Activated effector memory CD4-positive, alpha-beta T cell treated with Interleukin-2 at 50 U/mL for 16 hours (primary cell): ENCODE results near the gene LLGL1.

Experiments
- DNase-seq: peaks from one replicate; pipeline ENCODE4 v3.0.0-alpha.2; 2020

The LLGL1 gene

DNA sequence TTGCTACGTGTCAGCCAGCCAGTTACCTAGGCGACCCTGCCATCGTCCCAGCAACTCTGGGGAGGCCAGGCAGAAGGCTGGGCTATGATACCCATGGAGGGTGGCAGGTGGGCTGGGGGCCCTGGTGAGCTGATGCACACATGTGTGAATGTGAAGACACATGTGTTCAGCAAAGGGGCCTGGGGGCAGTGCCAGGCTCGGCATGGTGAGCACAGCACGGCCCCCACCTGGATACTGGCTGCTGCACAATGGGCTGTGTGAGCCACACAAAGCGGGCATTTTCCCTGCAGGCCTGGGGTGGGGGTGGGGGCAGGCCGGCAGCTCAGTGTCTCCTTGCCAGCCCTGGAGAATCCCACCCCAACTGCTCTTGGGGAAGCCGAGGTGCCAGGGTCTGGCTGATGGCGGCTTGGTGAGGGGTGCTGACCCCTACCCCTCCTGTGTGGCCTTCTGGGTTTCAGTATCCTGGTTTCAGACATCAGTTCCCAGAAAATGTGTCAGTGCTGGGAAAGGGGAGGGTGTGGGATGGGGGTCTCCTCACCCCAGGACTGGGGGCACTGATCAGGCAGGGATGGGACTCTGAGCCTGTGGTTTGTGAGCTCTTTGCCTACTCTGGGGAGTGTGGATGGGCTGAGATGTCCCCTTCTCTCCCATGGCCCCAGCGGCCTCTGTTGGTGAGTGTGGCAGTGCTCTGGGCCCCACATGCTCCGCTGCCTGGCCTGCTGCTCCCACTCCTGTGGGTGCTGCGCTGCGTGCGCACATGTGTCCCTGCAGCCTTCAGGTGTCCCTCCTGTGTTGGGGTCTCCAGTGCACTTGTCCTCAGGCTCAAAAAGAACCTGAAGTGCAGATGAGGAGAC lies 5.1 kb downstream of the LLGL1 start:
- DNase-seq: no peak

DNA sequence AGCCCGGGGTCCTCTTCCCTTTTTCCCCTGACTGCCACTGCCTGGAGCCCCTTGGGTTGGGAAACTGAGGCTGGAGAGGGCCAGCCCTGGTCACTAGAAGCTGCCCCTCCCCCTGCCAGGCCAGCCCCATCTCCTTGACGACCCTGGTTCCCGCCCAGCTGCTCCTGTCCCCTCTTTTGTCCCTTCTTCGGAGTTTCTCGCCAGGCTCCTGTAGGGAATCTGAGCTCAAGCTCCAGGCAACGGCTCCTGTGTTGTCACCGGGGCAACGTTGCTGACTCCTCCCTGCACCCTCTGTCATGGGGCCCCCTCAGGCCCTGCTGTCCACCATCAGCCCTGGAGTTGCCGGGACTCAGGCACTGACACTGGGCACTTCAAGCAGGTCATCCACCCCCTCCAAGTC lies 5.7 kb downstream of the LLGL1 start:
- no peak for DNase-seq

DNA sequence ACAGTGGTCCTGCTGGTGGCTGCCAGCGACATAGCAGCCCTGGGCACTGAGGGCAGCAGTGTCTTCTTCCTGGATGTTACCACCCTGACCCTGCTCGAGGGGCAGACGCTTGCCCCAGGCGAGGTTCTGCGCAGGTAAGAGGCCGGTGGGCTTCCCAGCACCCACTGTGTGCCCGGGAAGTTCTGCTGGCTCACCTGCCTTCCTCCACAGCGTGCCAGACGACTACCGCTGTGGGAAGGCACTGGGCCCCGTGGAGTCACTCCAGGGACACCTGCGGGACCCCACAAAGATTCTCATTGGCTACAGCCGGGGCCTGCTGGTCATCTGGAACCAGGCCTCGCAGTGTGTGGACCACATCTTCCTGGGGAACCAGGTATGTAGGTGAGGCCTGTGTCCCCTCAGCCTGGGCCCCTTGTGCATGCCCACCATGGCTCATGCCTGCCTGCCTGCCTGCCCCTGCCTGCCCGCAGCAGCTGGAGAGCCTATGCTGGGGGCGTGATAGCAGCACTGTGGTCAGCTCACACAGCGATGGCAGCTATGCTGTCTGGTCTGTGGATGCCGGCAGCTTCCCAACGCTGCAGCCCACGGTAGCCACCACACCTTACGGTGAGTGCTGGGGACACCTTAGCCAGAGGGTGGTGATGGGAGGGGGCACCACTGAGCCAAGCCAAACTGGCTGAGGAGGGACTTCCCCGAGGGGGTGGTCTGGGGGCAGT lies 8.5 kb downstream of the LLGL1 start:
- DNase-seq: no peak

DNA sequence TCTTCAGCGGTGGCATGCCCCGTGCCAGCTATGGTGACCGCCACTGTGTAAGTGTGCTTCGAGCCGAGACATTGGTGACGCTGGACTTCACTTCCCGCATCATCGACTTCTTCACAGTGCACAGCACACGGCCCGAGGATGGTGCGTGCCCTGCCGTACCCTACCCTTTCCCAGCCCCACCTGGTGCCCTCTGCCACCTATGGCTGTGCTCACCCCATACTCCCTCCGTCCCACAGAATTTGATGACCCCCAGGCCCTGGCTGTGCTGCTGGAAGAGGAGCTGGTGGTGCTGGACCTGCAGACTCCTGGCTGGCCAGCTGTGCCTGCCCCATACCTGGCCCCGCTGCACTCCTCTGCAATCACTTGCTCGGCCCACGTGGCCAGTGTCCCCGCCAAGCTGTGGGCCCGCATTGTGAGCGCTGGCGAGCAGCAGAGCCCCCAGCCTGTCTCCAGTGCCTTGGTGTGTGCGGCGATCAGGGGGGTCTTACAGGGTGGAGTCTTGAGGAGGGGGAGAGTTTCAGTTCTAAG lies 9.5 kb downstream of the LLGL1 start:
- no peak for DNase-seq

DNA sequence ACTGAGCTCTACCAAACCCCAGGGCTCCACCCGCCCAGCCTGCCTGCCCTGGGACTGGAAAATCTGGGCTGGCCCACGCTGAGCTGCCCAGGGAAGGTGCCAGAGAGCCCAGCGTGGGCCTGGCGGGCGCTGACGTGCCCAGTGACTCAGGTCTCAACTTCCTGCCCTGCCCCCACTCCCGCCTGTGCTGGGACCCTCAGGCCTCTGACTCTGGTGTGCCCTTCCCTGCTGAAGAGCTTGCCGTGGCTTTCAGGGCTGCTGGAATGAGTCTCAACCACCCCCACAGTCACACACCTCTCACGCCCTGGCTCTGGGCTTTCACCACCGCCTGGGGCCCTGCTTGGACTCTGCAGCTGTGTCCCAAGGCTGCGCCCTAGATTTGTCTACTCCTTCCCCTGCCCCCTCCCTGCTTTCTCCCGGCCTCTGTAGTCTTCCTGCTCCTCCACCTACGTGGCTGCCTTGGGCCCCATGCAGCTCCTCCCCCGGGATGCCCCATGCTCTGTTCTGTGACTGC lies 10.4 kb downstream of the LLGL1 start:
- no peak for DNase-seq

DNA sequence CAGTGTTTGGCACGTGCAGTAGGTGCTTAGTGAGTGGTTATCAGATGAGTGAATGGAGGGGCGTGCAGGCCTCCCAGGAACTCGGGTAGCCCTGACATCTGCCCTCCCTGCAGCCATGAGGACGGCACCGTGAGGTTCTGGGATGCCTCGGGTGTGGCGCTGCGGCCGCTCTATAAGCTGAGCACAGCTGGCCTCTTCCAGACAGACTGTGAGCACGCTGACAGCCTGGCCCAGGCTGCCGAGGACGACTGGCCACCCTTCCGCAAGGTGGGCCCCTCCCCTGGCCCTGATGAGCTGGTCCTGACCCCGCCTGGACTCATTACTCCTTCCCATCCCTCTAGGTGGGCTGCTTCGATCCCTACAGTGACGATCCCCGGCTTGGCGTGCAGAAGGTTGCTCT lies 11.1 kb downstream of the LLGL1 start:
- DNase-seq: no peak

DNA sequence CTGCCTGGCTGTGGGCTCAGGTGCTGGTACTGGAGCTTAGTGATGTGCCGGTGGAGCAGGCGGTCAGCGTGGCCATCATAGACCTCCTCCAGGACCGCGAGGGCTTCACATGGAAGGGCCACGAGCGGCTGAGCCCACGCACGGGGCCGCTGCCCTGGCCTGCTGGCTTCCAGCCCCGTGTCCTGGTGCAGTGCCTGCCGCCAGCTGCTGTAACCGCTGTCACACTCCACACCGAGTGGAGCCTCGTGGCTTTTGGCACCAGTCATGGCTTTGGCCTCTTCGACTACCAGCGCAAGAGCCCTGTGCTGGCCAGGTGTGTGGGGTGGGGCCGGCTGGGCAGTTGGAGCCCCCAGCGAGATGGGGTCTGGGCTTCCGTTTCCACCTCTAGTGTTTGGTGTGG lies 12.0 kb downstream of the LLGL1 start:
- no peak for DNase-seq

DNA sequence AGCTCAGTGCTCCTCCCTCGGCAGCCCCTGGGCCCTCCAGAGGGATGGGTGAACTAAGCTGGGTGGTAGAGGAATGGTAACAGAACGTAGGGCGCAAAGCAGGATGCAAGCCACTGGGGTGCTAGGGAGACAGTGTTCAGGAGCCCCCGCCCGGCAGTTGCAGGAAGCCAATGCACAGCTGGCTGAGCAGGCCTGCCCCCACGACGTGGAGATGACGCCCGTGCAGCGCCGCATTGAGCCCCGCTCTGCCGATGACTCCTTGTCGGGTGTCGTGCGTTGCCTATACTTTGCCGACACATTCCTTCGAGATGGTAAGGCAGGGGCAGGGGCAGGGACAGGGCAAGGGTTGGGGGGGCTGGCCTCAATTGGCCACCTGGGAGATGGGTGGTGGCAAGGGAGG lies 12.9 kb downstream of the LLGL1 start:
- DNase-seq: no peak

DNA sequence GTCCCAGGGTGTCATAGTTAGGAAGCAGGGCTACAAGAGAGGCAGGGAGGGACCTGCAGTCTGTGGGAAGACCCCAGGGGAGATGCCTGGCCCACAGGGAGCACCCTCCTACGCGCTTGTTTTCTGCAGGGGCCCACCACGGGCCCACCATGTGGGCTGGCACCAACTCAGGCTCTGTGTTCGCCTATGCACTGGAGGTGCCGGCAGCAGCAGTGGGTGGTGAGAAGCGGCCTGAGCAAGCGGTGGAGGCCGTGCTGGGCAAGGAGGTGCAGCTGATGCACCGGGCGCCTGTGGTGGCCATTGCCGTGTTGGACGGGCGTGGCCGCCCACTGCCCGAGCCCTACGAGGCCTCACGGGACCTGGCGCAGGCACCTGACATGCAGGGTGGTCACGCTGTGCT lies 15.0 kb downstream of the LLGL1 start:
- DNase-seq: no peak

DNA sequence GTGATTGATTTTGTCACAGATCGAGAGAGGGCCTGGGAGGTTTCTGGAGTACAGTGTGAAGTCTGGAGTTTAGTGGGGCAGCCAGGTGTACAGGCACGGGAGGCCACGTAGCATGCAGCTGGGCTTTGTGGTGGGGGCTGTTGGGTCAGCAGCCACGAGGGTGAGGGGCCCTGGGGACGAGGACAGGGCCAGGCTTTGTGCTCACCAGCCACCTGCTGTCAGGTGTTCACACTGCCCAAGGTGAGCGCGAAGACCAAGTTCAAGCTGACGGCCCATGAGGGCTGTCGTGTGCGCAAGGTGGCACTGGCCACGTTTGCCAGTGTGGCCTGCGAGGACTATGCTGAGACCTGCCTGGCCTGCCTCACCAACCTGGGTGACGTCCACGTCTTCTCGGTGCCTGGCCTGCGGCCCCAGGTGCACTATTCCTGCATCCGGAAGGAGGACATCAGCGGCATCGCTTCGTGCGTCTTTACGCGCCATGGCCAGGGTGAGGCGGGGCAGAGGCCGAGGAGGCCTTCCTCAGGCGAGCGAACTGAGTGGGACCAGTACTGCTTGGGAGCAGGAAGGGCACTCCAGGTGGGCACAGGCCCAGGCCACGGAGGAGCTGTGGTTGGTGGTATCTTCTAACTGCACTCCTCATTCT lies 15.9 kb downstream of the LLGL1 start:
- DNase-seq: no peak

DNA sequence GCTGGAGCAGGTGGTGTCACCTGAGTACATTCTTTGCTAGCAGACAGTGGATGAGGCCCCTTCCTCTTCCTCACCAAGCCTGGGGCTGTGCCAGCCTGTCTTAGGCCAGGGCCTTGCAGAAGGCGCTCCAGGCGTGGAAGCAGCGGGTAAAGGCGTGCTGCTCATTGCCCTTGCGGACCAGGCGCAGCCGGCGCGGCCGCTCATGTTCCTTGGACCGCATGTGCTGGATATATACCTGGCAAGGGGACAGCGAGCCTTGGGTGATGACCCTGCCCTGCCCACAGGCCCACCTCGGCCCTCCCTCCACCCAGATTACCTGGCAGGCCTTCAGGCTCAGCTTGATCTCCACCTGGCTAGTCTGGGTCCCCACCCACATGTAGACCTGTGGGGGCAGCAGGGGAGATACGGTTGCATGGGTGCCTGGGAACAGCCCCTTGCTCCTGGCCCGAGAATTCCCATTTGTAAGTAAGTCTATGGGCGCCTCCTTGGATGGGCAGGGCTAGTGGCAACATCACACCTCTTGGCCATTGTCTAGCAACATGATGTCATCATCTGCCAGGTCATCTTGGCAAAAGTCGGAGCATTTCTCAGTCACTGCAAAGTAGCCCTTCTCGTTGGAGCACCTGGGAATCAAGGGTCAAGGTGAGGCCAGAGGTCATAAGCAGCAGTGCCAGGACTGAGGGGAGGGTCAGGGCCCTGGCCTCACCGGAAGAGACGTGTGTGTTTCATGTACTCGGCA lies 19.8 kb downstream of the LLGL1 start:
- no peak for DNase-seq

DNA sequence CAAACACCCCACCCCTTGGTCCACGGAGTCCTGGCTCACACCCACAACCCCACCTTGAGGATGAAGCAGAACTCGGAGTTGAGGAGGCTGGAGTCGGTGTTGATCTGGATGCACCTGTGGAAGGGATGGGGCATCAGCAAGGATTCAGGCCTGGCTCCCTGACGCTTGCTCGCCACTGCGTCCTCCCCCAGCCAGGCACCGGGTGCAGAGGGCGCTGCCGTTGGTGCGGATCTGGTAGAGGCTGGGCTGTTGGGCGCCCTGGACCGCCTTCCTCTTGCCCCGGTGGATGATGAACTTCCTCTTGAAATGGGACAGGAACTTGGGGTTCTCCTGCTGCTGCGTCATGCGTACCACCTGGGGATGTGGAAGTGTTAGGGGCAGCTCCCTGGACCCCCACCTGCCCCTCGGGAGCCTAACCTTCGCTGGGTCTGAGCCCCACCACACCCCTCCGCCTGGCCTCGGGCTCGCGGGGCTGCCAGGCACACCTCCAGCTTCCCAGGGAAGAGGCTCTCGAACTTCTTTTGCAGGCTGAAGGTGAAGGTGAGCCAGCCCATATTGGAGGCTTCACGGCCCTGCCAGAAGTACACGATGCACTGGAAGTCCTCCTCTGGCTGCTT lies 20.8 kb downstream of the LLGL1 start:
- no peak for DNase-seq

DNA sequence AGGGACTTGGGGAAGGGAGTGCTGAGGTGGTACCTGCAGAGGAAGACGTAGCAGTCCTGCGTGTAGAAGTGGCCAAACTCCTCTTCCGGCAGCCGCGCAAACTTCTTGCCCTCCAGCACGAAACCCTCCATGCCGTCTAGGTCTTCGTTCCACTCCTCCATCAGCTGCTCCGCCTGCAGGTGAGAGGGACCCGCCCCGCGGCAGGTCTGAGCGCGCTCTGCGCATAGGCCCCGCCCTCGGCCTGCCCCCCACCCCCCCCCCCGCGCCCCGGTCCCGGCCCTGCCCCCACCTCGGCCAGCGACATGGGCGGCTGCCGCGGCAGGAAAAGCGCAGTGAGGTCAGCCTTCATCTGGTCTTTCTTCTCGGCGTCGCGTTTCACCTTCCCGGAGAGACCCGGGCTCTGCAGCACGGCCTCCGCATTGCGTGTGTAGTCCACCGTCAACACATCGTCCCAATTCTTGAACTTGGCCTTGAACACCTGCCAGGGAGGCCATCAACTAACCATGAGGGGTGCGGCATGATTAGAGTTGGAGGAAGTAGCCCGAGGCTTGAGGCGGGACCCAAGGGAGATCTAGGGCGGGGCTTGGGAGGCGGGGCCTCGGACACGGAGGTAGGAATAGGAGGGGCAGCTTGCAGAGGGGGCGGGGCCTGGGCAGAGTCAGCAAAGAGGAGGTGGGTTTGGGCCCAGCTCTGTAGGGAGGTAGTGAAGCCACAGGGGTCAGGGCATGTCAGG lies 21.6 kb downstream of the LLGL1 start:
- no peak for DNase-seq

DNA sequence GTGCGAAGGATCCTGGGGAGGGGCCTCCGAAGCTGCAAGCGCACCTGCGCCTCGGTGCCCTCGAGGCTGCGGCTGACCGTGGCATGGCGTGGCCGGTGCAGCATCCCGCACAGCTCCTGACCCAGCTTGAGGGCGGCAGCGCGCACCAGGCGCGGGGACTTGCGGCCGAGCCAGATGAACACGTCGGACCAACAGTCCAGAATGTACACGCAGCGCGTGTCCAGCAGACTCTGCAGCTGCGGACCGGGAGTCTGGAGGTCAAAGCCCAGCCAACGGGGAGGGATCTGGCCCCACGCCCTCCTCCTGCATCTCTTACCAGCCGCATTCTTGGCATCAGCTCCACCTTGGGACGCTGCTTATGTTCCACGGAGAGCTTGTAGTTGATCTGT lies 22.2 kb downstream of the LLGL1 start:
- no peak for DNase-seq

DNA sequence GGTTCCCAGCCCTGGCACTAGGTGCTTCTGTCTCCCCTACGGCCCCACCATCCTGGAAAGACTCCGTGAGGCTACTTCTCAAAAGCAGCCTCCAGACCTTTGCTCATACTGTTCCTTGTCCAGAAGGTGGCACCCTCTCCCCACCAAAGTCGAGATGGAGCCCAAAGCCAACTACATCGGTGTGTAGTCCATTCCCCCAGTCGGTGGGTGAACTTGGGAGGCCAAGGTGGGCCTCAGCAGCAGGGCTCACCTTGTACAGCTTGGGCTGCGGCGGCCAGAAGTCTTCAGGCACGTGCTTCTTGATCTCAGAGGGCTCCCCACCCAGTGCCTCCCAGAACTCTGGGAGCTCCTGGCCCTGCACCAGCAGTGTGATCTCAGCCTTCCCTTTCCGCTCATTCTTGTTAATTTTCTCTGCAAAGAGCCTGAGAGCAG lies 22.9 kb downstream of the LLGL1 start:
- peak; percentile 38 for DNase-seq

DNA sequence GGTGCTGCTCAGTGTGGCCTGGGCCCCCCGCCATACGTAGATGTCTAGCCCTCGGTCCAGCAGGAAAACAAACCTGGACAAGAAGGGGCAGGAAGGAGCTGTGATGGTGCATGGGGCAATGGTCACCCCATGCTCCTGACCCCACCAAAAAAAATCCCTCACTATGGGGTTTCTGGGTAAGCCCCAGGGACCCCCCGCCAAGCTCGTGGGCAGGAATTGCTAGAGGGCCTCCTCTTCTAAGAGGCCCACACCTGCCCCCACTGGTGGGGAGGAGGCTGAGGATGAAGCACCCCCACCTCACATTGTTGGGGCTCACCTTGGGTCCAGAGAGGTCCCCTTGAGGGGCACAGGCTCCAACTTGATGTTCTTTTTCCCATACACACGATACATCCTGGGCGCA lies 23.4 kb downstream of the LLGL1 start:
- DNase-seq: no peak

DNA sequence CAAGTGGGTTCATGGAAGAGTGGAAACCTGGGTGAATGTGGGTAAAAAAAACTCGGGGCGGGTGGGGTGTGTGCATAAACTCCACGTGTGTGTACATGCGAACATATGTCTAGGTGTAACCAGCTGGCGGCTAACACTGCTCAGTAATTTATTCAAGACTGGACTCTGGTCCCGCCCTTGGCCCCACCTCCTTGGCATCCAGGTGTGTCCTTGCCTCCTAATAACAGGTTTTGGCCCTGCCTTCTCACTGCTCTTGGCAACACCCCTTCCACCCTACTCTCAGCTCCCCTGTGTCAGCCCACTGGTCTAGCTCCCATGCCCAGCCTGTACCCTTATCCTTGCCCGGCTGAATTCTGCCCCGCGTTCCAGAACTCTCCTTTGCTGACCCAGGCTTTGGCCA lies 24.8 kb downstream of the LLGL1 start:
- DNase-seq: no peak

DNA sequence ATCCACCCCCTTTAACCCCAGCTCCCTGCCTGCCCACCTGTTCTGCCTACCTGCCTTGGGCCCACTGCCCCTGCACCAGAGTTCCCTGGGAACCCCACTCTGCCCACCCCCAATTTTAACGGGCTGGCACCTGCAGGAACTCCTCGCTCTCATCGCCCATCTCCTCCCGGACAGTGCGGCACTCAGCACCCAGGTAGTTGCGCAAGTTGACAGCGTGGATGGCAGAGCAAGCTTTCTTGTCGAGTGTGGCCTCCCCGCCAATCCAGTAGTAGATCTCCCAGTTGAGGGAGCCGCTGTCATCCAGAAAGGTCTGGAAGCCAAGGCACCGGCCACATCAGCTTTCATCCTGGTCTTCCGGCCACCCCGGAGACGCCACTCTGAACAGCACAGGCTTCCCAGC lies 25.3 kb downstream of the LLGL1 start:
- DNase-seq: no peak

DNA sequence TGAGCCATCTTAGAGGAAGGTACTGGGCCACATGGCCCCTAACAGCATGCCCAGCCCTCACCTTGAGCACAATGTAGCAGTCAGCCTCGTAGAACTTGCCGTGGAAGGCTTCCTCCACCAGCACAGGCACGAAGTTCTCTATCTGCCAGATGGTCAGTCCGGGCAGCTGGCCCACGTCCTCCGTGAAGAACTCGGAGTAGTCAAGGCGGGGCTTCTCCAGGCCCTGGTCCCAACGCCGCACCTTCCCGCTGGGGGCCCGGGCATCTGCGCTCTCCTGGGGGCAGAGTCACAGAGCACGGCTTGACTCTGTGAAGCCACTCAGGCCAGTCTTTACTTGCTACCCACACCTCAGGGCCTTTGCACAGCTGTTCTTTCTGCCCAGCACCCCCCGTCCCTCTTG lies 25.8 kb downstream of the LLGL1 start:
- no peak for DNase-seq

DNA sequence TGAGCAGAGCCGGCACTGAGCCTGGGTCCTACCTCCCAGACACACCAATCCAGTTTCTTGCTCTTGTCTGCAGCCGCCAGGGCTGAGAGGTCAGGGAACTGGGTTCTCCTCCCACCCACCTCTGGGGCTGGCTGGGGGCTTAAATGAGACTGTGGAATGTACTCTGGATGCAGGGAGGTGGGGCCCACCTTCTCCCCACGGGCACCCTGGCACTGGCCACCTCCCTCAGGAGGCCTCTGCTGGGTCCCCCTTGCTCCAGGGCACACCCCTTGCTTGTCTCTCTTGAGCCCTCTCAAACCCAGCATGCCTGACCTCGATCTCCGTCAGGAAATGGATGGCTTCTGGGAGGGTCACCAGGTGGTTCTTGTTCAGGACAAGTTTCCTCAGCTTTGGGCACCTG lies 26.7 kb downstream of the LLGL1 start:
- DNase-seq: no peak

DNA sequence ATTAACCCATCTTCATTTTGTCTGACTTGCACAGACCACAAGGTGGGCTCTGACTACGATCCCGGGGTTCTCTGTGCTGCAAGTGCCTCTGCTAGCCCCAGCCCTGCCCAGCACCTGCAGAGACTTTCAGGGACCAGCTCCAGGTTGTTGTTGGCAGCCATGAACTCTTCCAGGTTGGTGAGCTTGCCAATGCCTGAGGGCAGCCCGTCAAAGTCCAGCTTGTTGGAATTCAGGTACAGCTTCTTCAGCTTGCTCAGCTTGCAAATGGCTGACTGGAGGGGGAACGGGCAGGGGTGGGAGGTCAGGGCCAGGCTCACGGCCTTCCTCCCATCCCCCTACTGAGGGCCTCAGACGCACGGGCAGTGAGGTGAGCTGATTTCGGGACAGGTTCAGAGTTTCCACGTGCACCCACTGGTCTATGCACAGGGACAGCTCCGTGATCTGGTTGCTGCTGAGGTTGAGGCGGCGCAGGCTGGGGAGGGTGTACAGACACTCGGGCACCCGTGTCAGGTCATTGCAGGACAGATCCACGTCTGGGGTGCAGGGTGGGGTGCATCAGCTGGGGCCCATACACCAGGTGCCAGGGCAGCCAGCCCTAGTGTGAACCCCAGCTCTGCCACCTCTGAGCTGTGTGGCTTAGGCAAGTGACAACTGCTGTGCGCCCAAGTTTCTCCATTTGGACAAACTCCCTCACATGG lies 27.9 kb downstream of the LLGL1 start:
- no peak for DNase-seq
